Calu3 (cell line): ENCODE results near the gene KATNB1. TPM values are rescaled to one million over a fixed set of nuclear protein-coding genes. Genes with fewer than 3 reads are reported as not detected.

Experiments
- microRNA-seq: library from miRNA; unstranded; fragments of <30 nt; microRNA quantifications from one replicate; pipeline ENCODE4 v1.2.0, GENCODE V29; 2022
- total RNA-seq: library from RNA; stranded (reverse); gene quantifications from 2 replicates; pipeline ENCODE4 v1.2.3, GENCODE V29; 2022

KATNB1 gene
- total RNA-seq, 1 experiment from 2014 or later, result 28.6 TPM

Small RNA genes lying within 50 kb of the gene (microRNA-seq; reads per million reads assigned to microRNA genes)
- gene MIR6772, result not detected

Other genes with a start within 250 kb of the KATNB1 start
- gene DOK4, start 249.3 kb upstream of the KATNB1 start, total RNA-seq, result 23.0 and 34.7 TPM in 2 replicates
- gene CCDC102A, start 199.2 kb upstream of the KATNB1 start, total RNA-seq, result 6.8 and 7.9 TPM in 2 replicates
- 0.85 and 1.5 TPM in 2 replicates for gene ADGRG5, start 193.1 kb upstream of the KATNB1 start, total RNA-seq
- 269 and 278 TPM in 2 replicates for gene ADGRG1, start 107.1 kb upstream of the KATNB1 start, total RNA-seq
- gene ADGRG3, start 67.5 kb upstream of the KATNB1 start, total RNA-seq, result not detected in 2 replicates
- gene DRC7, start 41.0 kb upstream of the KATNB1 start, total RNA-seq, result not detected in 2 replicates
- 64.6 and 68.4 TPM in 2 replicates for gene KIFC3, start 66.7 kb downstream of the KATNB1 start, total RNA-seq
- gene CNGB1, start 235.4 kb downstream of the KATNB1 start, total RNA-seq, result 0.19 TPM in 1 of 2 replicates, not detected in the other